ENCODE measurements around the gene PDP2.

DNA sequence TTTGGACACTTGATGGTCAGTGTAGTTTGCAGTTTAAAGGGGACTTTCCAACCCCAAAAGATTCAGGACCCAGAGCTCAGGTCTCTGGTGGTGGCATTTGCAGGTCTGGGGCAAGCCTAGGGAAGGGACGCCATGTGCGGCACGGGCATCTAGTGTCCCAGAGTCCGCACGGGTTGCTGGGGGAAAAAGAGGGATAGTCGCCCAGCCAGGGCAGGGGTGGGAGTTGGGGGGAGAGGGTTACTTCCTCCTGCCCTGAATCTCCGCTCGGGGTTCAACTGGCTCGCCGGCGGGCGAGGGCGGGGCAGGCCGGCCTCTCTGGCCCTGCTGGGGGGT, 36.3 kb upstream of the PDP2 start:
- TF ChIP-seq, protein P1, sequence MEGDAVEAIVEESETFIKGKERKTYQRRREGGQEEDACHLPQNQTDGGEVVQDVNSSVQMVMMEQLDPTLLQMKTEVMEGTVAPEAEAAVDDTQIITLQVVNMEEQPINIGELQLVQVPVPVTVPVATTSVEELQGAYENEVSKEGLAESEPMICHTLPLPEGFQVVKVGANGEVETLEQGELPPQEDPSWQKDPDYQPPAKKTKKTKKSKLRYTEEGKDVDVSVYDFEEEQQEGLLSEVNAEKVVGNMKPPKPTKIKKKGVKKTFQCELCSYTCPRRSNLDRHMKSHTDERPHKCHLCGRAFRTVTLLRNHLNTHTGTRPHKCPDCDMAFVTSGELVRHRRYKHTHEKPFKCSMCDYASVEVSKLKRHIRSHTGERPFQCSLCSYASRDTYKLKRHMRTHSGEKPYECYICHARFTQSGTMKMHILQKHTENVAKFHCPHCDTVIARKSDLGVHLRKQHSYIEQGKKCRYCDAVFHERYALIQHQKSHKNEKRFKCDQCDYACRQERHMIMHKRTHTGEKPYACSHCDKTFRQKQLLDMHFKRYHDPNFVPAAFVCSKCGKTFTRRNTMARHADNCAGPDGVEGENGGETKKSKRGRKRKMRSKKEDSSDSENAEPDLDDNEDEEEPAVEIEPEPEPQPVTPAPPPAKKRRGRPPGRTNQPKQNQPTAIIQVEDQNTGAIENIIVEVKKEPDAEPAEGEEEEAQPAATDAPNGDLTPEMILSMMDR (conservative IDR thresholded peaks at IDR 0.05; ENCODE audit: low read length), result no peak
- TF ChIP-seq EZH2phosphoT487 (IDR thresholded peaks at IDR 0.05; ENCODE audit: borderline replicate concordance), result no peak

Data from Loucy (cell line).